HL-60/S4 treated with retinoic acid at 250 ng/mL for 4 days and 3 days (cell line): ENCODE data around the gene ATG12.
"Not testable (repeated sequence)": the region's sequence is repeated elsewhere in the genome, so short reads cannot be mapped to it uniquely, and the experiment has no call there.

ENCODE experiments used
- in situ Hi-C: fragments of 300-500 bp; cut with MboI; formaldehyde crosslinking; loops from 2 replicates; pipeline ENCODE4 v1.7.0; 2022; ENCODE audit warnings: low sequenced_read_pairs

Gene ATG12

GRCh38 chr5:115841382-115842088, at the start of gene ATG12, which contains the start of gene AP3S1:
ATG12 (minus strand) TSS chr5:115841565; CDS start chr5:115841552, 13 bp downstream.
AP3S1 (plus strand) TSS chr5:115841935; CDS start chr5:115842038, 103 bp downstream.
- in situ Hi-C loops = no loop called here

GRCh38 chr5:115888027-115888426, 46.7 kb upstream of the ATG12 start:
- in situ Hi-C loops = no loop called here

GRCh38 chr5:115885208-115885607, 43.8 kb upstream of the ATG12 start:
- in situ Hi-C loops = not testable (repeated sequence)

- in situ Hi-C loops = no loop called here
Measured at GRCh38 chr5:115884704-115885103, 43.3 kb upstream of the ATG12 start.

- in situ Hi-C loops = not testable (repeated sequence)
Measured at GRCh38 chr5:115882434-115882833, 41.1 kb upstream of the ATG12 start.

GRCh38 chr5:115877342-115877741, 36.0 kb upstream of the ATG12 start:
- in situ Hi-C loops = not testable (repeated sequence)

GRCh38 chr5:115875447-115875846, 34.1 kb upstream of the ATG12 start:
- in situ Hi-C loops = no loop called here

- in situ Hi-C loops = no loop called here
Measured at GRCh38 chr5:115873392-115873791, 32.0 kb upstream of the ATG12 start.

GRCh38 chr5:115872447-115872846, 31.1 kb upstream of the ATG12 start:
- in situ Hi-C loops = no loop called here

- in situ Hi-C loops = no loop called here
Measured at GRCh38 chr5:115869256-115869795, 28.0 kb upstream of the ATG12 start.

- in situ Hi-C loops = no loop called here
Measured at GRCh38 chr5:115859378-115859777, 18.0 kb upstream of the ATG12 start.

GRCh38 chr5:115858396-115858795, 17.0 kb upstream of the ATG12 start:
- in situ Hi-C loops = no loop called here

- in situ Hi-C loops = no loop called here
Measured at GRCh38 chr5:115857626-115858349, 16.4 kb upstream of the ATG12 start.

- in situ Hi-C loops = no loop called here
Measured at GRCh38 chr5:115857057-115857479, 15.7 kb upstream of the ATG12 start.

GRCh38 chr5:115855959-115856358, 14.6 kb upstream of the ATG12 start:
- in situ Hi-C loops = no loop called here

- in situ Hi-C loops = no loop called here
Measured at GRCh38 chr5:115854139-115854538, 12.8 kb upstream of the ATG12 start.

- in situ Hi-C loops = no loop called here
Measured at GRCh38 chr5:115850744-115851416, 9.5 kb upstream of the ATG12 start.

- in situ Hi-C loops = no loop called here
Measured at GRCh38 chr5:115849258-115849798, 8.0 kb upstream of the ATG12 start.

GRCh38 chr5:115847290-115847689, 5.9 kb upstream of the ATG12 start:
- in situ Hi-C loops = no loop called here

- in situ Hi-C loops = no loop called here
Measured at GRCh38 chr5:115844321-115844817, 3.0 kb upstream of the ATG12 start.
